HepG2 (cell line): ENCODE results near the gene ABCD1.

Experiments
- ONECUT2 ChIP-seq: sonication (generic); formaldehyde crosslinking; IDR thresholded peaks from 2 replicates; pipeline ENCODE4 v1.4.0; 2020; ENCODE audit warnings: missing genetic modification reagents
- YY1 ChIP-seq: IDR thresholded peaks from 2 replicates; pipeline ENCODE4 v1.6.1; 2011; ENCODE audit warnings: low read length, low read depth, moderate library complexity, mild to moderate bottlenecking; ENCODE audit not compliant: insufficient read depth, insufficient replicate concordance
- ZNF563 ChIP-seq: sonication (generic); formaldehyde crosslinking; IDR thresholded peaks from 2 replicates; pipeline ENCODE4 v1.8.0; 2022; ENCODE audit warnings: mild to moderate bottlenecking, moderate library complexity, missing genetic modification reagents

- TF ChIP-seq YY1 (no peak), ONECUT2 (CRISPR knock-in tag) (no peak), ZNF563 (CRISPR knock-in tag) (no peak)
These were observed 3.4 kb downstream of the ABCD1 start for GRCh38 chrX:153728095-153728494.
